Uterus (tissue), 4 donors: ENCODE results near the gene OR4E2. TPM values are rescaled to one million over a fixed set of nuclear protein-coding genes. Genes with fewer than 3 reads are reported as not detected.

Experiments
- DNase-seq, 2 donors: peaks; one replicate each; pipeline ENCODE4 v3.0.0-alpha.2; 2019 to 2020
- H3K27ac ChIP-seq, 2 donors: fragments of 200-600 bp; sonication (generic); 1 replicate in 1 of 2; 2 replicates in 1 of 2; pipeline ENCODE4 v1.5.1; 2016 to 2018
- H3K27me3 ChIP-seq, 2 donors: fragments of 200-600 bp; sonication (generic); one replicate each; pipeline ENCODE4 v1.5.1; 2018 to 2019; ENCODE audit warnings: control low read depth in 1 of 2
- H3K36me3 ChIP-seq, 2 donors: fragments of 200-600 bp; sonication (generic); one replicate each; pipeline ENCODE4 v1.5.1; 2019; ENCODE audit warnings: control low read depth in 1 of 2
- H3K4me1 ChIP-seq, 2 donors: fragments of 200-600 bp; sonication (generic); one replicate each; pipeline ENCODE4 v1.5.1; 2018 to 2019; ENCODE audit warnings: control low read depth in 1 of 2
- H3K4me3 ChIP-seq, 2 donors: fragments of 200-600 bp; sonication (generic); 1 replicate in 1 of 2; 2 replicates in 1 of 2; pipeline ENCODE4 v1.5.1; 2018 to 2019; ENCODE audit warnings: mild to moderate bottlenecking in 1 of 2
- H3K9me3 ChIP-seq, 2 donors: fragments of 200-600 bp; sonication (generic); one replicate each; pipeline ENCODE4 v1.5.1; 2019; ENCODE audit warnings: control low read depth in 1 of 2
- CTCF ChIP-seq, 4 experiments: fragments of 200-600 bp in 2 of 4; fragments of 450-650 bp in 2 of 4; sonication (generic) in 2 of 4; IDR thresholded peaks; one replicate each; pipeline ENCODE4 v1.5.1; 2016 to 2019; ENCODE audit warnings: antibody characterized with exemption in 4 of 4, mild to moderate bottlenecking in 2 of 4, moderate library complexity in 1 of 4
- POLR2A ChIP-seq, 2 donors: fragments of 450-650 bp; IDR thresholded peaks; one replicate each; pipeline ENCODE4 v1.6.1; 2016; ENCODE audit warnings: antibody characterized with exemption in 2 of 2, mild to moderate bottlenecking in 1 of 2, moderate library complexity in 1 of 2
- intact Hi-C: fragments of 100-400 bp; cut with DNase I; formaldehyde crosslinking; loops from one replicate; pipeline ENCODE4 v1.15.1; 2023; ENCODE audit warnings: low total_unique reads
- total RNA-seq, 4 donors: library from RNA; depleted of rRNA in 3 of 4; stranded (reverse); fragments of >200 nt in 3 of 4; gene quantifications; one replicate each; pipeline versions ENCODE4 v1.1.0 to v1.2.4, GENCODE V29; 2014 to 2023
- donor health status: DM: yes; HTN: yes; CAD: no.

OR4E2 gene
- total RNA-seq, 4 donors from 2014 or later, result not detected

- Histone ChIP-seq H3K36me3 (no peaks in the 10 kb centered on the region), H3K27me3 (no peaks in the 10 kb centered on the region), H3K4me1 (no peaks in the 10 kb centered on the region), H3K27ac (no peak overlapping the region), H3K4me3 (no peak overlapping the region), H3K9me3 (no peaks in the 10 kb centered on the region)
- no peak for TF ChIP-seq CTCF (IDR thresholded peaks at IDR 0.05)
- DNase-seq, result no peak
- intact Hi-C loops, result no loop called here
These were observed 18.5 kb downstream of the OR4E2 start for GRCh38 chr14:21672116-21672515.

GRCh38 chr14:21673718-21674117 is 20.1 kb downstream of the OR4E2 start, which contains the start of gene OR4E1:
Gene OR4E1 (minus strand): TSS chr14:21673818. CDS start chr14:21670935, 2,883 bp downstream.
- no peaks in the 10 kb centered on the region for H3K36me3 ChIP-seq
- no peak for DNase-seq
- TF ChIP-seq POLR2A (IDR thresholded peaks at IDR 0.05) (no peak), CTCF (IDR thresholded peaks at IDR 0.05) (no peak)
- no peak within 1 kb of the TSS for H3K4me3 ChIP-seq
- H3K4me1 ChIP-seq, result no peaks in the 10 kb centered on the region
- no peak within 1 kb of the TSS for H3K27ac ChIP-seq
- no peaks in the 10 kb centered on the region for H3K27me3 ChIP-seq
- no peaks in the 10 kb centered on the region for H3K9me3 ChIP-seq
- intact Hi-C loops, result no loop called here

GRCh38 chr14:21675566-21675965 is 21.9 kb downstream of the OR4E2 start:
- intact Hi-C loops, result no loop called here
- no peak for TF ChIP-seq POLR2A (IDR thresholded peaks at IDR 0.05)
- no peak for TF ChIP-seq CTCF (IDR thresholded peaks at IDR 0.05)
- no peak for DNase-seq
- no peak overlapping the region for H3K27ac ChIP-seq
- H3K9me3 ChIP-seq, result no peaks in the 10 kb centered on the region
- H3K4me3 ChIP-seq, result no peak overlapping the region
- H3K27me3 ChIP-seq, result no peaks in the 10 kb centered on the region
- no peaks in the 10 kb centered on the region for H3K4me1 ChIP-seq
- no peaks in the 10 kb centered on the region for H3K36me3 ChIP-seq

GRCh38 chr14:21680072-21680471 is 26.4 kb downstream of the OR4E2 start:
- intact Hi-C loops, result no loop called here
- Histone ChIP-seq H3K4me1 (no peaks in the 10 kb centered on the region), H3K9me3 (no peaks in the 10 kb centered on the region), H3K27me3 (no peaks in the 10 kb centered on the region), H3K27ac (no peak overlapping the region), H3K4me3 (no peak overlapping the region), H3K36me3 (no peaks in the 10 kb centered on the region)
- no peak for DNase-seq
- TF ChIP-seq POLR2A (IDR thresholded peaks at IDR 0.05) (no peak), CTCF (IDR thresholded peaks at IDR 0.05) (no peak)

- intact Hi-C loops, result no loop called here
- DNase-seq, result no peak
- H3K9me3 ChIP-seq, result no peaks in the 10 kb centered on the region
- no peak overlapping the region for H3K4me3 ChIP-seq
- H3K4me1 ChIP-seq, result no peaks in the 10 kb centered on the region
- H3K36me3 ChIP-seq, result no peaks in the 10 kb centered on the region
- H3K27me3 ChIP-seq, result no peaks in the 10 kb centered on the region
- TF ChIP-seq CTCF (IDR thresholded peaks at IDR 0.05), result no peak
- TF ChIP-seq POLR2A (IDR thresholded peaks at IDR 0.05), result no peak
- no peak overlapping the region for H3K27ac ChIP-seq
These were observed 32.8 kb downstream of the OR4E2 start for GRCh38 chr14:21686468-21686867.
